Measurements from ENCODE around the gene CYP2C8.
"Not testable (repeated sequence)": the region's sequence is repeated elsewhere in the genome, so short reads cannot be mapped to it uniquely, and the experiment has no call there.

DNA sequence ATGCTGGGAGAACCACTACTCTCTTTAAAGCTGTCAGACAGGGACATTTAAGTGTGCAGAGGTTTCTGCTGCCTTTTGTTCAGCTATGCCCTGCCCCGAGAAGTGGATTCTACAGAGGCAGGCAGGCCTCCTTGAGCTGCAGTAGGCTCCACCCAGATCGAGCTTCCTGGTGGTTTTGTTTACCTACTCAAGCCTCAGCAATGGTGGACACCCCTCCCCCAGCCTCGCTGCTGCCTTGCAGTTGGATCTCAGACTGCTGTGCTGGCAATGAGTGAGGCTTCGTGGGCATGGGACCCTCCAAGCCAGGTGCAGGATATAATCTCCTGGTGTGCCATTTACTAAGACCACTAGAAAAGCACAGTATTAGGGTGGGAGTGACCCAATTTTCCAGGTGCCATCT lies 5.2 kb downstream of the CYP2C8 start:
- TF ChIP-seq, protein P1, sequence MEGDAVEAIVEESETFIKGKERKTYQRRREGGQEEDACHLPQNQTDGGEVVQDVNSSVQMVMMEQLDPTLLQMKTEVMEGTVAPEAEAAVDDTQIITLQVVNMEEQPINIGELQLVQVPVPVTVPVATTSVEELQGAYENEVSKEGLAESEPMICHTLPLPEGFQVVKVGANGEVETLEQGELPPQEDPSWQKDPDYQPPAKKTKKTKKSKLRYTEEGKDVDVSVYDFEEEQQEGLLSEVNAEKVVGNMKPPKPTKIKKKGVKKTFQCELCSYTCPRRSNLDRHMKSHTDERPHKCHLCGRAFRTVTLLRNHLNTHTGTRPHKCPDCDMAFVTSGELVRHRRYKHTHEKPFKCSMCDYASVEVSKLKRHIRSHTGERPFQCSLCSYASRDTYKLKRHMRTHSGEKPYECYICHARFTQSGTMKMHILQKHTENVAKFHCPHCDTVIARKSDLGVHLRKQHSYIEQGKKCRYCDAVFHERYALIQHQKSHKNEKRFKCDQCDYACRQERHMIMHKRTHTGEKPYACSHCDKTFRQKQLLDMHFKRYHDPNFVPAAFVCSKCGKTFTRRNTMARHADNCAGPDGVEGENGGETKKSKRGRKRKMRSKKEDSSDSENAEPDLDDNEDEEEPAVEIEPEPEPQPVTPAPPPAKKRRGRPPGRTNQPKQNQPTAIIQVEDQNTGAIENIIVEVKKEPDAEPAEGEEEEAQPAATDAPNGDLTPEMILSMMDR (IDR thresholded peaks at IDR 0.05), result not testable (repeated sequence)
- not testable (repeated sequence) for TF ChIP-seq POLR2A, POLR2AphosphoS5 (IDR thresholded peaks at IDR 0.05)

Data from transverse colon (tissue), 4 donors.